GM12891 (cell line): ENCODE measurements around the gene CNTNAP5.

Experiments
- PAX5 ChIP-seq: IDR thresholded peaks from 2 replicates; pipeline ENCODE4 v1.6.1; 2011; ENCODE audit warnings: low read length, moderate library complexity, mild to moderate bottlenecking; ENCODE audit not compliant: insufficient read depth, severe bottlenecking
- POLR2A ChIP-seq: IDR thresholded peaks from 2 replicates; pipeline ENCODE4 v1.6.1; 2011; ENCODE audit warnings: low read depth, low read length, control low read depth
- POLR2AphosphoS5 ChIP-seq: IDR thresholded peaks from 2 replicates; pipeline ENCODE4 v1.6.1; 2011; ENCODE audit warnings: low read depth, low read length, control low read depth
- POU2F2 ChIP-seq: IDR thresholded peaks from 2 replicates; pipeline ENCODE4 v1.6.1; 2011; ENCODE audit warnings: low read depth, mild to moderate bottlenecking, control low read depth, low read length, moderate library complexity
- SPI1 ChIP-seq: IDR thresholded peaks from 2 replicates; pipeline ENCODE4 v1.6.1; 2011; ENCODE audit warnings: low read depth, low read length, control low read depth
- TAF1 ChIP-seq: IDR thresholded peaks from 2 replicates; pipeline ENCODE4 v1.6.1; 2011; ENCODE audit warnings: low read depth, low read length, control low read depth

DNA sequence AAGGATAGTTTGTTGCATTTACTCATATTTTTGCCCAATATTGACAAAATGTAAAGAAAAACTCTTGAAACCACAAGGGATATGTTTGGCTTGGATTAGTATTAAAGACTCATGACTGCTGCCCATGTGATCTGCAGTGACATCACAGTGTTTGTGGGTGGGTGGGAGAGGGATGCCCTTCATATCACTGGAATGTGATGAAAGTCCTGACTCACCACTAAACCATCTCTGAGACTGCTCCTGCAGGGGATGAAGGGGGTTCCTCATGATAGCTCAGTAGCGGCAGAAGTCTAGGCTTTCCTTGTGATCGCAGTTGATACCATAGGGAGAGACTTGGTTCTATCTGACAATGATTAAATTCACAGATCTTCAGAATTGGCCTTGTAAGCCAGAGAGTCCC is 451.2 kb downstream of the CNTNAP5 start:
- TF ChIP-seq POLR2AphosphoS5 (no peak), POLR2A (no peak), TAF1 (no peak), PAX5 (no peak), POU2F2 (no peak), SPI1 (no peak)
